ENCODE results near the gene DCBLD2.
A peak's percentile ranks its signal among the peaks of the same experiment; 100 is the strongest.

The DCBLD2 gene

DNA sequence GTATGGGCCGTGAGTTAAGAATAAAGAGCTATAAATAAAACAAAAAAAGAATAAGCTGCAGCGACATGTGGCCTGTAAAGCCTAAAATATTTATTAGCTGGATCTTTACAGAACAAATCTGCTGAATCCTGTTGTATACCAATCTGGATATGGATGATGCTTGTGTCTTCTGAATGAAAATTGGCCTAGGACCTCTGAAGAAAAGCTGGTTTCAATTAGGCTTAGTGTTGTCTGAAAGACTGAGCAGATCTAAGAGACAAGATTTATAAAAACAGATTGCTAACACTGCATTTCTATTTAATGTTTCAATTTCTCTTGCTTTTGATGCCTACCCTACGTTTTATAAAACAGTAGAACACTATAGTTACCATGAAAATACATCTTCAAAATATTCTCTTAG is 80.4 kb downstream of the DCBLD2 start:
- TF ChIP-seq, protein P1, sequence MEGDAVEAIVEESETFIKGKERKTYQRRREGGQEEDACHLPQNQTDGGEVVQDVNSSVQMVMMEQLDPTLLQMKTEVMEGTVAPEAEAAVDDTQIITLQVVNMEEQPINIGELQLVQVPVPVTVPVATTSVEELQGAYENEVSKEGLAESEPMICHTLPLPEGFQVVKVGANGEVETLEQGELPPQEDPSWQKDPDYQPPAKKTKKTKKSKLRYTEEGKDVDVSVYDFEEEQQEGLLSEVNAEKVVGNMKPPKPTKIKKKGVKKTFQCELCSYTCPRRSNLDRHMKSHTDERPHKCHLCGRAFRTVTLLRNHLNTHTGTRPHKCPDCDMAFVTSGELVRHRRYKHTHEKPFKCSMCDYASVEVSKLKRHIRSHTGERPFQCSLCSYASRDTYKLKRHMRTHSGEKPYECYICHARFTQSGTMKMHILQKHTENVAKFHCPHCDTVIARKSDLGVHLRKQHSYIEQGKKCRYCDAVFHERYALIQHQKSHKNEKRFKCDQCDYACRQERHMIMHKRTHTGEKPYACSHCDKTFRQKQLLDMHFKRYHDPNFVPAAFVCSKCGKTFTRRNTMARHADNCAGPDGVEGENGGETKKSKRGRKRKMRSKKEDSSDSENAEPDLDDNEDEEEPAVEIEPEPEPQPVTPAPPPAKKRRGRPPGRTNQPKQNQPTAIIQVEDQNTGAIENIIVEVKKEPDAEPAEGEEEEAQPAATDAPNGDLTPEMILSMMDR (IDR thresholded peaks at IDR 0.05; ENCODE audit: insufficient read depth, low read length) = no peak
- TF ChIP-seq, protein P2, sequence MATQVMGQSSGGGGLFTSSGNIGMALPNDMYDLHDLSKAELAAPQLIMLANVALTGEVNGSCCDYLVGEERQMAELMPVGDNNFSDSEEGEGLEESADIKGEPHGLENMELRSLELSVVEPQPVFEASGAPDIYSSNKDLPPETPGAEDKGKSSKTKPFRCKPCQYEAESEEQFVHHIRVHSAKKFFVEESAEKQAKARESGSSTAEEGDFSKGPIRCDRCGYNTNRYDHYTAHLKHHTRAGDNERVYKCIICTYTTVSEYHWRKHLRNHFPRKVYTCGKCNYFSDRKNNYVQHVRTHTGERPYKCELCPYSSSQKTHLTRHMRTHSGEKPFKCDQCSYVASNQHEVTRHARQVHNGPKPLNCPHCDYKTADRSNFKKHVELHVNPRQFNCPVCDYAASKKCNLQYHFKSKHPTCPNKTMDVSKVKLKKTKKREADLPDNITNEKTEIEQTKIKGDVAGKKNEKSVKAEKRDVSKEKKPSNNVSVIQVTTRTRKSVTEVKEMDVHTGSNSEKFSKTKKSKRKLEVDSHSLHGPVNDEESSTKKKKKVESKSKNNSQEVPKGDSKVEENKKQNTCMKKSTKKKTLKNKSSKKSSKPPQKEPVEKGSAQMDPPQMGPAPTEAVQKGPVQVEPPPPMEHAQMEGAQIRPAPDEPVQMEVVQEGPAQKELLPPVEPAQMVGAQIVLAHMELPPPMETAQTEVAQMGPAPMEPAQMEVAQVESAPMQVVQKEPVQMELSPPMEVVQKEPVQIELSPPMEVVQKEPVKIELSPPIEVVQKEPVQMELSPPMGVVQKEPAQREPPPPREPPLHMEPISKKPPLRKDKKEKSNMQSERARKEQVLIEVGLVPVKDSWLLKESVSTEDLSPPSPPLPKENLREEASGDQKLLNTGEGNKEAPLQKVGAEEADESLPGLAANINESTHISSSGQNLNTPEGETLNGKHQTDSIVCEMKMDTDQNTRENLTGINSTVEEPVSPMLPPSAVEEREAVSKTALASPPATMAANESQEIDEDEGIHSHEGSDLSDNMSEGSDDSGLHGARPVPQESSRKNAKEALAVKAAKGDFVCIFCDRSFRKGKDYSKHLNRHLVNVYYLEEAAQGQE (IDR thresholded peaks at IDR 0.05; ENCODE audit: insufficient replicate concordance, low read depth) = no peak
- TF ChIP-seq SPI1 (IDR thresholded peaks at IDR 0.05; ENCODE audit: borderline replicate concordance, low read depth) = no peak
- no peak for TF ChIP-seq POLR2AphosphoS5 (IDR thresholded peaks at IDR 0.05; ENCODE audit: low read depth)
- TF ChIP-seq GABPA (IDR thresholded peaks at IDR 0.05; ENCODE audit: low read depth) = no peak
- DNase-seq (ENCODE audit: low read depth in 1 of 2, low spot score in 1 of 2) = no peak

DNA sequence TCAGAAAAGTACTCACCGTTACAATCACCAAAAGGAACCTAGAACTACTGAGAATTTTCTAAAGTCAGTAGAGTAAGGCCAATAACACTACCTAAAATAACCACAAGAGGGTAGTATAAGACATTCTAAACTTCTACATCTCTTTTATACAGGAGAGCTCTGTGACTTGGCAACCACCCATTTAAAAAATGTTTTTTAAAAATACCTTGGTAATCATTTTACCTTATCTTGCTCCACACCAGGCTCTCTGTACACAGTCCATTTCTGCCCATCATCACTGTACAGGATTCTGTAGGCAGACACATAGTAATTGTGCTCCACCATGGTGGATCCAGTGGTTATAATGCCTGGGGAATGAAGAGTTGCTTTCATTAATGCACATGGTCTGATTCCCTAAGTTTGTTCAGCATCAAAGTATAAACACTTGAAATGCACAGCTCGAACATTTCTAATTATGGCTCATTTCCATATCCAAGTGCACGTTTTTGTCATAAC is 83.9 kb downstream of the DCBLD2 start:
- no peak for DNase-seq (ENCODE audit: low read depth in 1 of 2, low spot score in 1 of 2)
- no peak overlapping the region for H3K27ac ChIP-seq (replicated peaks)
- no peaks in the 10 kb centered on the region for H3K27me3 ChIP-seq (ENCODE audit: insufficient read depth, poor library complexity, severe bottlenecking)
- no peak overlapping the region for H3K4me3 ChIP-seq (replicated peaks; ENCODE audit: insufficient read depth, low read length)
- TF ChIP-seq, protein P1 (IDR thresholded peaks at IDR 0.05; ENCODE audit: insufficient read depth, low read length) = peak; percentile 37
- no peak for TF ChIP-seq SPI1 (IDR thresholded peaks at IDR 0.05; ENCODE audit: borderline replicate concordance, low read depth)
- TF ChIP-seq GABPA (IDR thresholded peaks at IDR 0.05; ENCODE audit: low read depth) = no peak
- no peak for TF ChIP-seq POLR2AphosphoS5 (IDR thresholded peaks at IDR 0.05; ENCODE audit: low read depth)
- TF ChIP-seq, protein P2 (IDR thresholded peaks at IDR 0.05; ENCODE audit: insufficient replicate concordance, low read depth) = no peak

More for the DNA sequence above, 80.4 kb downstream of the DCBLD2 start:
- Histone ChIP-seq H3K4me3 (replicated peaks; ENCODE audit: insufficient read depth, low read length) (no peak overlapping the region), H3K27ac (replicated peaks) (no peak overlapping the region), H3K27me3 (ENCODE audit: insufficient read depth, poor library complexity, severe bottlenecking) (no peaks in the 10 kb centered on the region)

DNA sequence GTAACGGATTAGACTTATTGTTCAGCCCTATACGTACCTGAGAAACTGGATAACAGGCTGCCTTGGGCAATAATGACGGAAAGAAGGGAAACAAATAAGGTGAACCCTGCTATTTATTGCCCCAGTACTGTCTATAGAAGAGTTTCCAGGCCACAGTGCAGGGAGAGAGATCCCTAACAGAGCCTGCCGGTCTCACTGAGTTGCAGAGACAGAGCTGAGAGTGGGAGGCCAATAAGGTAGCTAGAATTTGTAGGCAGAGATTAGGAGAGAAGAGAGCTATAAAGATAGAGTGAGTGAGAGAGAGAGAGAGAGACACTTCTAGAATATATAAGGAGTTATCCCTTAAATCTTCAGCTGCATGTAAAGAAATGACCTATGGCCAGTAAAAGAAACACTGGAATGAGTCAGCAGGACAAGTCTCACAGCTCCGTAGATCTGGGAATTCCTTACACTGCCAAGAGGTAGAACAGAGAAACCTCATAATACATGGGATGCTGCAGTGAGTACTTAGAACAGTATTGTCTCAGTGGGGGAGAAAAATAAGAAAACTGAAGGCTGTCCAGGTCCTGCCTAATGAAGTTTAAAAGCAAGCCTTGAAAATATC is 86.6 kb downstream of the DCBLD2 start:
- TF ChIP-seq SPI1 (IDR thresholded peaks at IDR 0.05; ENCODE audit: borderline replicate concordance, low read depth) (no peak), POLR2AphosphoS5 (IDR thresholded peaks at IDR 0.05; ENCODE audit: low read depth) (no peak), GABPA (IDR thresholded peaks at IDR 0.05; ENCODE audit: low read depth) (no peak)
- TF ChIP-seq, protein P2 (IDR thresholded peaks at IDR 0.05; ENCODE audit: insufficient replicate concordance, low read depth) = no peak
- TF ChIP-seq, protein P1 (IDR thresholded peaks at IDR 0.05; ENCODE audit: insufficient read depth, low read length) = no peak
- Histone ChIP-seq H3K4me3 (replicated peaks; ENCODE audit: insufficient read depth, low read length) (no peak overlapping the region), H3K27ac (replicated peaks) (no peak overlapping the region), H3K27me3 (ENCODE audit: insufficient read depth, poor library complexity, severe bottlenecking) (no peaks in the 10 kb centered on the region)
- DNase-seq (ENCODE audit: low read depth in 1 of 2, low spot score in 1 of 2) = no peak
